ENCODE measurements around the gene SYNE1.

GRCh38 chr6:152330961-152331360, 306.2 kb downstream of the SYNE1 start:
- TF ChIP-seq, protein P1, sequence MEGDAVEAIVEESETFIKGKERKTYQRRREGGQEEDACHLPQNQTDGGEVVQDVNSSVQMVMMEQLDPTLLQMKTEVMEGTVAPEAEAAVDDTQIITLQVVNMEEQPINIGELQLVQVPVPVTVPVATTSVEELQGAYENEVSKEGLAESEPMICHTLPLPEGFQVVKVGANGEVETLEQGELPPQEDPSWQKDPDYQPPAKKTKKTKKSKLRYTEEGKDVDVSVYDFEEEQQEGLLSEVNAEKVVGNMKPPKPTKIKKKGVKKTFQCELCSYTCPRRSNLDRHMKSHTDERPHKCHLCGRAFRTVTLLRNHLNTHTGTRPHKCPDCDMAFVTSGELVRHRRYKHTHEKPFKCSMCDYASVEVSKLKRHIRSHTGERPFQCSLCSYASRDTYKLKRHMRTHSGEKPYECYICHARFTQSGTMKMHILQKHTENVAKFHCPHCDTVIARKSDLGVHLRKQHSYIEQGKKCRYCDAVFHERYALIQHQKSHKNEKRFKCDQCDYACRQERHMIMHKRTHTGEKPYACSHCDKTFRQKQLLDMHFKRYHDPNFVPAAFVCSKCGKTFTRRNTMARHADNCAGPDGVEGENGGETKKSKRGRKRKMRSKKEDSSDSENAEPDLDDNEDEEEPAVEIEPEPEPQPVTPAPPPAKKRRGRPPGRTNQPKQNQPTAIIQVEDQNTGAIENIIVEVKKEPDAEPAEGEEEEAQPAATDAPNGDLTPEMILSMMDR (IDR thresholded peaks at IDR 0.05), result no peak
- no peak for TF ChIP-seq POLR2A (IDR thresholded peaks at IDR 0.05)
